Measurements from ENCODE around the gene PNPLA5. TPM values are rescaled to one million over a fixed set of nuclear protein-coding genes. Genes with fewer than 3 reads are reported as not detected.

PNPLA5 gene
- total RNA-seq, 4 donors from 2014 or later, result not detected

GRCh38 chr22:43893266-43893665 is 1.5 kb upstream of the PNPLA5 start:
- H3K36me3 ChIP-seq, result no peaks in the 10 kb centered on the region
- H3K4me1 ChIP-seq, result no peaks in the 10 kb centered on the region
- peaks cover 37 to 52% (median 40%) of the 10 kb centered on the region in 3 donors for H3K27me3 ChIP-seq
- TF ChIP-seq POLR2A (IDR thresholded peaks at IDR 0.05), result no peak
- no peak for TF ChIP-seq CTCF (IDR thresholded peaks at IDR 0.05 in 4 of 5, conservative IDR thresholded peaks at IDR 0.05 in 1 of 5)
- in situ Hi-C loops (cut with MboI; ENCODE audit: low sequenced_read_pairs in 4 of 4), result no loop called here
- ATAC-seq (no peak), DNase-seq (no peak)
- no peaks in the 10 kb centered on the region for H3K9me3 ChIP-seq
- H3K4me3 ChIP-seq, result no peak overlapping the region
- no peak overlapping the region for H3K27ac ChIP-seq
- intact Hi-C loops (cut with DNase I; ENCODE audit: low total_unique reads), result no loop called here

GRCh38 chr22:43892183-43892894 is 526 bp upstream of the PNPLA5 start:
- Histone ChIP-seq H3K4me3 (no peak overlapping the region), H3K27ac (no peak overlapping the region), H3K4me1 (no peaks in the 10 kb centered on the region), H3K36me3 (no peaks in the 10 kb centered on the region), H3K9me3 (no peaks in the 10 kb centered on the region), H3K27me3 (peaks cover 37 to 60% (median 40%) of the 10 kb centered on the region in 3 donors)
- in situ Hi-C loops (cut with MboI; ENCODE audit: low sequenced_read_pairs in 4 of 4), result no loop called here
- TF ChIP-seq CTCF (IDR thresholded peaks at IDR 0.05 in 4 of 5, conservative IDR thresholded peaks at IDR 0.05 in 1 of 5), result no peak
- ATAC-seq (no peak), DNase-seq (no peak)
- intact Hi-C loops (cut with DNase I; ENCODE audit: low total_unique reads), result no loop called here

- no peak overlapping the region for H3K27ac ChIP-seq
- peaks cover 37 to 62% (median 41%) of the 10 kb centered on the region in 3 donors for H3K27me3 ChIP-seq
- in situ Hi-C loops (cut with MboI; ENCODE audit: low sequenced_read_pairs in 4 of 4), result no loop called here
- ATAC-seq (no peak), DNase-seq (no peak)
- H3K9me3 ChIP-seq, result no peaks in the 10 kb centered on the region
- H3K36me3 ChIP-seq, result no peaks in the 10 kb centered on the region
- H3K4me3 ChIP-seq, result no peak overlapping the region
- H3K4me1 ChIP-seq, result no peaks in the 10 kb centered on the region
- intact Hi-C loops (cut with DNase I; ENCODE audit: low total_unique reads), result no loop called here
- TF ChIP-seq POLR2A (IDR thresholded peaks at IDR 0.05) (no peak), CTCF (IDR thresholded peaks at IDR 0.05 in 4 of 5, conservative IDR thresholded peaks at IDR 0.05 in 1 of 5) (no peak)
Observed at GRCh38 chr22:43890901-43891331, 897 bp downstream of the PNPLA5 start.

- DNase-seq (no peak), ATAC-seq (no peak)
- intact Hi-C loops (cut with DNase I; ENCODE audit: low total_unique reads) (loop anchor here (10.0 kb wide), 1 partner anchor 505 kb away; no protein-coding TSS in a partner anchor), in situ Hi-C loops (cut with MboI; ENCODE audit: low sequenced_read_pairs in 4 of 4) (no loop called here)
- no peak overlapping the region for H3K4me3 ChIP-seq
- H3K9me3 ChIP-seq, result no peaks in the 10 kb centered on the region
- H3K27me3 ChIP-seq, result peaks cover 37 to 62% (median 45%) of the 10 kb centered on the region in 3 donors
- H3K36me3 ChIP-seq, result no peaks in the 10 kb centered on the region
- H3K4me1 ChIP-seq, result no peaks in the 10 kb centered on the region
- TF ChIP-seq POLR2A (IDR thresholded peaks at IDR 0.05), result no peak
- no peak for TF ChIP-seq CTCF (IDR thresholded peaks at IDR 0.05 in 4 of 5, conservative IDR thresholded peaks at IDR 0.05 in 1 of 5)
- H3K27ac ChIP-seq, result no peak overlapping the region
Observed at GRCh38 chr22:43889860-43890253, 2.0 kb downstream of the PNPLA5 start.

Data from gastrocnemius medialis (tissue), 4 donors.